Mammary epithelial cell (primary cell): ENCODE measurements around the gene OTP.

Experiments
- EZH2 ChIP-seq: IDR thresholded peaks from 2 replicates; pipeline ENCODE4 v1.6.1; 2012; ENCODE audit warnings: low read length, inconsistent platforms, borderline replicate concordance
- TF ChIP-seq, protein P1 (sequence below), 2 donors: IDR thresholded peaks in 1 of 2; conservative IDR thresholded peaks in 1 of 2; 2 replicates each; pipeline ENCODE4 v1.5.1; 2011 to 2012; ENCODE audit warnings: inconsistent platforms in 2 of 2, low read length in 2 of 2, mild to moderate bottlenecking in 2 of 2, control low read depth in 1 of 2, low read depth in 1 of 2; ENCODE audit not compliant: insufficient read depth in 1 of 2; ENCODE audit errors: extremely low read depth in 1 of 2

DNA sequence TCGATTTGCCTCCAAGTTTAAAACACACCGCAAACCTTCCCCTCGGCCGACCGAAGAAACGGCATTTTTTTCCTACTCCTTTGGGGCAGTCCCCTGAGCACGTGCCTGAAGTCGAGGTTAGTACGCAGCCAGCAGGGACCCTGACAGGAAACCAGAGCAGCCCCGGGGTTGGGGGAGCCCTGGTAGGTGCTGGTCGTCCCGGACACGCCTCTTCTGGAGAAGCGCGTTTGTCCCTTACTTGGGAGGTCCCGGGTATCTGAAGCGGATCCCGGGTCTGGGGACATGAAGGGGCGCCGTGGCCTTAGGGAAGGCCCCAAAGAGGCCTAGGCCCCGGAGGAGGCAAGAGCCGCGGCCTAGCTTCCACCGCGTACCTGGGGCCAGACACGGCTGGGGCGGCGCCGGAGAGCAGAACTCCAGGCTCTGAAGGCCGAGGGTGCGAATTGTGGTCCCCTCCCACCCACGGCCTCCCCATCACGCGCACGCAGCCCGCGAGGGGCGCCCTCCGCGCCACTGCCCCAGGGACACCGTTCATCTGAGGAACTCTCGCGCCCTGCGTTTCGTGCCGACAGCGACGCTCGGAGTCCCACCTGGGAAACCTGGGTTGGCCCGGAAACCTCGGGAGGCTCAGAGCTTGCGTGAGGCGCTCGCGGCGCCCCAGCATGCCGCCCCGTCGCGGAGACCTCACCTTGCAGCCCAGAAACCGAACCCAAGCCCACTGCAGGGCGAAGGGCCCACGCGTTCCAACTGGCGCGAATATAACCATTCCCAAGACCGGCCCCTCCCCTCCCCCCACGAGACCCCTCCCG lies 10.4 kb downstream of the OTP start:
- TF ChIP-seq, protein P1, sequence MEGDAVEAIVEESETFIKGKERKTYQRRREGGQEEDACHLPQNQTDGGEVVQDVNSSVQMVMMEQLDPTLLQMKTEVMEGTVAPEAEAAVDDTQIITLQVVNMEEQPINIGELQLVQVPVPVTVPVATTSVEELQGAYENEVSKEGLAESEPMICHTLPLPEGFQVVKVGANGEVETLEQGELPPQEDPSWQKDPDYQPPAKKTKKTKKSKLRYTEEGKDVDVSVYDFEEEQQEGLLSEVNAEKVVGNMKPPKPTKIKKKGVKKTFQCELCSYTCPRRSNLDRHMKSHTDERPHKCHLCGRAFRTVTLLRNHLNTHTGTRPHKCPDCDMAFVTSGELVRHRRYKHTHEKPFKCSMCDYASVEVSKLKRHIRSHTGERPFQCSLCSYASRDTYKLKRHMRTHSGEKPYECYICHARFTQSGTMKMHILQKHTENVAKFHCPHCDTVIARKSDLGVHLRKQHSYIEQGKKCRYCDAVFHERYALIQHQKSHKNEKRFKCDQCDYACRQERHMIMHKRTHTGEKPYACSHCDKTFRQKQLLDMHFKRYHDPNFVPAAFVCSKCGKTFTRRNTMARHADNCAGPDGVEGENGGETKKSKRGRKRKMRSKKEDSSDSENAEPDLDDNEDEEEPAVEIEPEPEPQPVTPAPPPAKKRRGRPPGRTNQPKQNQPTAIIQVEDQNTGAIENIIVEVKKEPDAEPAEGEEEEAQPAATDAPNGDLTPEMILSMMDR (conservative IDR thresholded peaks at IDR 0.05 in 1 of 2, IDR thresholded peaks at IDR 0.05 in 1 of 2; ENCODE audit: extremely low read depth in 1 of 2, insufficient read depth in 1 of 2, low read depth in 1 of 2, low read length in 2 of 2), result no peak
- TF ChIP-seq EZH2, result peak; percentile 82
